ENCODE measurements around the gene FJX1.

The FJX1 gene

DNA sequence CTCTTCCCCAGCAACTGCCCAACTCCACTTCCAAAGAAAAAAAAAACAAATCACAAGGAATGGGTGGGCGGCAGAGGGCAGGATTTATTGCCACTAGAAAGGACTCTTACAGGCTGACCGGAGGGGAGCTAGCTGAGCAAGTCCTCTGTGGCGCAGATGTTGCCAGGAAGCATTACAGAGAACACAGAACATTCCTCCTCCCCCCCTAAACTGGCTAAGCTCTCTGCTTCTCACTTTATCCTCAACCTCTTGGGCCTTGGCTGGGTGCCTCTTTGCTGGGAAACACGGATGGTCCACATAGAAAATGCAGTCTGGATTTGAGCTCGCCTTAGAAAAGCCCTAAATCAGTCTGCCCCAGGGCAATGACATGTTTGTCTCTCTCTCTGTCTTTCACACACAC, 12.6 kb upstream of the FJX1 start:
- H3K4me3 ChIP-seq (ENCODE audit: low read depth, low read length), result no peak overlapping the region

DNA sequence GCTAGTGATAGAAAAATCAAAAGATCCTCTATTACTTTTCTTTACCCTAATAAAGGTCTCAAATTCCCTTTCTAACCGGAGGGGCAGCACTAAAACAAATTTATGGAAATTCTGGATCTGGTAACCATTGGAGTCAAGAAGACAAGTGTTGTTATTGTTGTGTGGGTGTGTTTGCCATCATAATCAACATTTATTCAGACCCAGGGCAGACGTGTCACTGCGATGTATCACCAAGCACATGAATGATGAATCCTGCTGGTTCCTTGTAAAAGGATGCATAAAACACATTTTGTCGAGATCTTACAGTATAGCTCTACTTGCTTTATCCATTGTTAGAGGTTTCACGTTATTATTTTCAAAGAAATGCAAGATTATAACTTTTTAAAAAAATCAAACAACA, 12.1 kb upstream of the FJX1 start:
- H3K4me3 ChIP-seq (ENCODE audit: low read depth, low read length), result no peak overlapping the region

DNA sequence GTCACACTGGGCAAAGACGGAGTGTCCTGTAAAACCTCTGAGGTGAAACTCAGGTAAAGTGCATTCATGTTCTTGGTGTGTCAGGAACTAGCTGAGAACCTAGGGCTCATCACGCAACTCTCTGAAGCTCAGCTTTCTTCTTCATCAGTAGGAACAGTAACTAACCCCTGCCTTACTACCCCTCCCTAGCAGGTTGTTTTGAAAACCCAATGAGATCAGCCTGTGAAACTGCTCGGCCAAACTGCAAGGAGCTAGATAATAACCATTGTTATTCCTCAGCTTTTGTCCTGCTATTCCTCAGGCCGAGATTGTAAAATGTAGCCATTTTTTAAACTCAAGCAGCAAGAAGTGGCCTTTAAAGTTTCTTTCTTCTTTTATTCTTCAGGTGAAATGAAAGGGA, 9.8 kb upstream of the FJX1 start:
- no peak overlapping the region for H3K4me3 ChIP-seq (ENCODE audit: low read depth, low read length)

DNA sequence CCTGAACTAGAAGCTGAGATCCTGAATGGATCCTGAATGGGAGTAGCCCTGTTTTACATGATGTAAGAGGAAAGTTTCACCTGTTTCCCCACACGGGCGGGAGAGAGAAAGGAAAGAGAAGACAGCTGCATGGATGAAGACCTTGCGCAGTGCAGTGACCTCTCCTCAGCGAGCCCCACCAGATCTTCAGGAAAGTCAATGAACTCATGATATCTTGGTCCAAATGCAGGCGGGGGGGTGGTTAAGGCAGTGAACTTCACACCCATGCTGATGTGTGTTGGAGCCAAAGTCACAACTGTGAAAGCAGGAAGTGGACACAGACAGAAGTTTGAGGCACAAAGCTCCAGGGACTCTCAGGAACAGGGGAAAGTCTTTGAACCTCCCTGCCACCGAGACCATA, 8.6 kb upstream of the FJX1 start:
- no peak overlapping the region for H3K4me3 ChIP-seq (ENCODE audit: low read depth, low read length)

DNA sequence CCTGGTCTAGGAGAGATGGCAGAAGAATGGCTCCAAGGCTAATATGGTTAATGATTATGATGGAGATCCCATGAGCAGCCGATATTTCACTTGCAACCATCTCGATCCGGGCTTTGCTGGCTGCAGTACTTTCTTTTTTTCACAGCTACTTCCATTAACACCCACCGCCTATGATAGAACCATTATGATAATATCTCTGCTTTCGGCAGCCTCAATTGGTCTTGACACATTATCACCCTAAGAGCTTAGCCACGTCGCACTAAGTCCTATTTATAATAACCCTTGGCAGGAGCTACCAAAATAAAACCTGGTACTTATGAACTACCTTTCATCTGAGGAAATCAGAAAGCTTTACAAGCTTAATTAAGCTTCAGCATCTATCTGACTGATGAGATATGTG, 7.6 kb upstream of the FJX1 start:
- no peak overlapping the region for H3K4me3 ChIP-seq (ENCODE audit: low read depth, low read length)

DNA sequence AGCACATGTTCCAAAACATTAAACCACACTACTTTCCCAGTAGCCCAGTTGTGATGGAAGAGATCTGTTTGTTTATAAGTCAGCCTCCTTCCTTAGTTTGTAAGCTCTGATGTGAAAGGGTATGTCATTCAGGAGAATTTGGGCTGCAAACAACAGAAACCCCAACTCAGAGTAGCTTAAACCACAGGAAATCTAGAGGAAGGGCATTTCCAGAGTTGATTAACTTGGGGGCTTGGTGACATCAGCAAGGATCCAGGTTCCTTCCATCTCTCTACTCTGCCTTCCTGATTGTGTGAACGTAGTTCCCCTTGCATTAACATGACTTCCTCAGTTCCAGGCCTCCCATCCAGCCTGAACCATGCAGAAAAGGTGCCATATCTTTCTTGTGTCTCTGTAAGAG, 6.5 kb upstream of the FJX1 start:
- H3K4me3 ChIP-seq (ENCODE audit: low read depth, low read length), result no peak overlapping the region

DNA sequence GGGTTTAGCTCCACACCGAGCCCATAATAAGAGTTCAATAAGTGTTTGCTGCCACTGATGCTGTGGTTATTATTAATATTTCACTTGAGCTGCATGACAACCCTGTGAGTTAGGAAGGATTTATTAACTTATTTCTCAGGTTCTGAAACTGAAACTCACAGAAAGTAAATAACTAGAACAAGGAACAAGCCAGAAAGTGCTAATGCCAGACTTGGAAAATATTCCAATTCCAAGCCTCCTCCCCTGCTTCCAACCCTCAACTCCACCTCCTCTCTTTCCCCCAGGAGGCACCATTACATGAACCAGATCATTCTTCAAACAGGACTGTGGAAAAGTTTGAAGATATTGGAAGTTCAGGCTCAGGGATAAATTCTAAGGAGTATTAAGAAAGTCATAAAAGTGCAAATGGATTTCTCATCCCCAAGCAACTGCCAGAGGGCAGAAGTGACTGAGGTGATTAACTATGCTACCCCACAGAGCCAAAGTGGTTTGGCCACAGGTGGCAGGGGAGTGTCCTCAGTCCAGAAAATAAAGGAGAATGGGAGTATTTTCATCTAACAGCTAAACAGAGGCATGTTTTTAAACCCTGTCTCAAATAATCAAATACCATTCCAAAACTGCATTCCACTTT, 3.2 kb upstream of the FJX1 start:
- no peak overlapping the region for H3K4me3 ChIP-seq (ENCODE audit: low read depth, low read length)

DNA sequence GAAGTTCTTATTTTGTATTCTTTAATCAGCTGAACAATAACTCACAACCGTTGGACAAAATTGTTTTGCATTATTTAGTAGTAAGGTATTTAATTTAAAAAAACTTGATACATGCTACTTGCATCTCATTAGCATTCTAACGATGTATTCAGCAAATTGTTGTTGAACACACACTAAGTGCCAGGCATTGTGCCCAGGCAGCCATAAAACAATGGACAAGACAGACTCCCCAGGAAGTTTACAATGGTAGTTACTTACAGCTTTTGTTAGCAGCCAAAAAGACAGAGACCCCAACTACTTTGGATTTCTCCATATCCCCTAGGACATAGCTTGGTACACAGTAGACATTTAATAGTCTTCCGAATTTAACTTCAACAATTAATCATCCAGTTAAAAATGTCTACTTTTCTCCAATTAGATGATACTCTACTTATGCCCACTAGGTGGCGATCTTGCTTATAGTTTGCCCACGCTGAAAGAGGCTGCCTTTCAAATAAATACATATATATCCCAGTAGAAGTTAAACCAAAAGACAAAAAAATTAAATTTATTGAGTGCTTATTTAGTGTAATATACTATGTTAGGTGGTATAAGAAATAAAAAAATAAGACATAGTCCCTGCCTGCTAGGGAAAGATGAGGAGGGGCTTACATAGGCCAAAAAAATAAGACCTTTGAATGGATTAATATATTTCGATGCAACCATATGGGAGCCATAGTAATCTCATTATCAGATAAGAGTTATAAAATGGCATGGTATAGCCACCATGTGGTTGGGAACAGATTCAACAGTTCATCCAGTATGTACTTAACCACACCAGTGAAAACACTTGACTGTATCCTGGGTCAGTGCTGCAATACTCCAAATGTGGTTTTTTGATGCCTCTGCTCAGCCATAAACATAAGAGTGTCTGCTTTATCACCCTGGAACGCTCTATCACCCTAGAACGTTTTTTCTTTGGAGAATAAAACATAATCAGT, 2.0 kb upstream of the FJX1 start:
- no peak overlapping the region for H3K4me3 ChIP-seq (ENCODE audit: low read depth, low read length)

DNA sequence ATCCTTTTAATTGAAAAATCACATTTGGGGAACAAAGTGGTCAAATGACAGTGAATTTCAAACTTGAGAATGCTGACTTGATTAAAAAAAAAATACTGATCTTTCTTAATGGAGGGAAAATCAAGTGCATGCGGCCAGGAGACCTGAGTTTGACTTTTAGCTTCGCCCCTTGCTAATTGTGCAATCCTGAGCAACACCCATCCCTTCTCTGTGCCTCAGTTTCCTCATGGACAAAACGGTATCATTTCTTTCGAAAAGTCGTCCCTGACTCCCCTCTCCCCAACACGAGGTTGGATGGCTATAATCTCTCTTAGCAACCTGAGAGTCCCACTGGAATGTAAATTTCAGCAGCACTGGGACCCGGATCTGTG, 959 bp upstream of the FJX1 start:
- no peak overlapping the region for H3K4me3 ChIP-seq (ENCODE audit: low read depth, low read length)

DNA sequence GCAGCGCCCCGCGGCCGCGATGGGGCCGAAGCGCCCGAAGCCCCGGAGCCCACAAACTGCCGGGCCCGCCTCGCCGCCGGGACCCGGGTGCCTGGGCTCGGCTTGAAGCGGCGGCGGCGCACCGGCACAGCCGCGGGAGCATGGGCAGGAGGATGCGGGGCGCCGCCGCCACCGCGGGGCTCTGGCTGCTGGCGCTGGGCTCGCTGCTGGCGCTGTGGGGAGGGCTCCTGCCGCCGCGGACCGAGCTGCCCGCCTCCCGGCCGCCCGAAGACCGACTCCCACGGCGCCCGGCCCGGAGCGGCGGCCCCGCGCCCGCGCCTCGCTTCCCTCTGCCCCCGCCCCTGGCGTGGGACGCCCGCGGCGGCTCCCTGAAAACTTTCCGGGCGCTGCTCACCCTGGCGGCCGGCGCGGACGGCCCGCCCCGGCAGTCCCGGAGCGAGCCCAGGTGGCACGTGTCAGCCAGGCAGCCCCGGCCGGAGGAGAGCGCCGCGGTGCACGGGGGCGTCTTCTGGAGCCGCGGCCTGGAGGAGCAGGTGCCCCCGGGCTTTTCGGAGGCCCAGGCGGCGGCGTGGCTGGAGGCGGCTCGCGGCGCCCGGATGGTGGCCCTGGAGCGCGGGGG, 346 bp downstream of the FJX1 start:
- H3K4me3 ChIP-seq (ENCODE audit: low read depth, low read length), result peak overlapping the region; percentile 53

DNA sequence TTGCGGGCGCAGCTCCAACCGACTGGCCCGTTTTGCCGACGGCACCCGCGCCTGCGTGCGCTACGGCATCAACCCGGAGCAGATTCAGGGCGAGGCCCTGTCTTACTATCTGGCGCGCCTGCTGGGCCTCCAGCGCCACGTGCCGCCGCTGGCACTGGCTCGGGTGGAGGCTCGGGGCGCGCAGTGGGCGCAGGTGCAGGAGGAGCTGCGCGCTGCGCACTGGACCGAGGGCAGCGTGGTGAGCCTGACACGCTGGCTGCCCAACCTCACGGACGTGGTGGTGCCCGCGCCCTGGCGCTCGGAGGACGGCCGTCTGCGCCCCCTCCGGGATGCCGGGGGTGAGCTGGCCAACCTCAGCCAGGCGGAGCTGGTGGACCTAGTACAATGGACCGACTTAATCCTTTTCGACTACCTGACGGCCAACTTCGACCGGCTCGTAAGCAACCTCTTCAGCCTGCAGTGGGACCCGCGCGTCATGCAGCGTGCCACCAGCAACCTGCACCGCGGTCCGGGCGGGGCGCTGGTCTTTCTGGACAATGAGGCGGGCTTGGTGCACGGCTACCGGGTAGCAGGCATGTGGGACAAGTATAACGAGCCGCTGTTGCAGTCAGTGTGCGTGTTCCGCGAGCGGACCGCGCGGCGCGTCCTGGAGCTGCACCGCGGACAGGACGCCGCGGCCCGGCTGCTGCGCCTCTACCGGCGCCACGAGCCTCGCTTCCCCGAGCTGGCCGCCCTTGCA, 1.0 kb downstream of the FJX1 start:
- peak overlapping the region; percentile 53 for H3K4me3 ChIP-seq (ENCODE audit: low read depth, low read length)

DNA sequence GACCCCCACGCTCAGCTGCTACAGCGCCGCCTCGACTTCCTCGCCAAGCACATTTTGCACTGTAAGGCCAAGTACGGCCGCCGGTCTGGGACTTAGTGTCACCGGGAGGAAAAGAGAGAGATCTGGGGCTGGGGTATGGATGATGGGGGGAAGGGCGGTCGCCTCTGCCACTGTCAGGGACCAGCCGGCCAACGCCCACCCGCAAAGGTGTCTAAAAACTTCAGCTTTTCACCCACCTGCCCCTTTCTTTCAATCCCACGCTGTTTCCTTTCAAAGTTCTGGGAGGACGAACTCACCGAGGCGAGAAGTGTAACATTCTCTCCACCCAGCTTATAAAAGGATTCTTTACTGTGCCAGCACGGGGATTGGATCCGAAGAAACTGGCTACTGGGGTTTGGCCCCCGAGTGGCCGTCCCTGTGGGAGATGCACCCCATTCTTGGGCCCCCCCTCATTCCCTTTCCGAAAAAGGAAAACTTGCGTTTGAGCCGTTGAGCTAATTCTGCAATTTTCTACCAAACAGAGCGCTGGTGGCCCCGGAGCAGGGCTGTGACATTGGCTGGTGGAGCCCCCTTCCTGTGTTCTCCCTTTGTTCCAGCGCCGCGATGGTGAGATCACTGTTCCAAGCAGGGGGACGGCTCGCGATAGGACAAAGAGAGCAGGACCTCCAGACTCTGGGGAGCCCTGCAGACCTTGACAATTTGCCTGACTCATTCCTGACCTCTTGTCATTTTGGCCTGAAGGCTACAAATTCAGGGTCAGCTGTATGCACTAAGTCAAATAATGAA, 1.8 kb downstream of the FJX1 start:
- peak overlapping the region; percentile 53 for H3K4me3 ChIP-seq (ENCODE audit: low read depth, low read length)

DNA sequence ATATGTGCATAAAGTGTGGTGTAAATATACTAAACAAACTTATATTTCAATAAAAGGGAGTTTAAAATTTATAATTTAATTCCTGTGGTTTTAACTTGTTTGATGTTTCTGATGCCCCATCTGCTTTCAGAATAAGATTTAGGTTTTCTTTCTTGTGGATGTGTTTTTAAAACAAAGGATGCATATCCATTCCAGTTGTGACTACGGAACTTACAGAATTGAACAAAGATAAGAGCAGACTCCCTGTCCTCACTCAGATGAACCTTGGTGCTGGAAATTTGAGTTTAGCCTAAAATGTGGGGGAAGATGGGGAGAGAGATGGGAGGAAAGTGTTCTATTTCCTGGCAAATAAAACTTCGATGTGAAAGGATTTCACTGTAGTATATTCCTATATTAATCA, 2.5 kb downstream of the FJX1 start:
- H3K4me3 ChIP-seq (ENCODE audit: low read depth, low read length), result no peak overlapping the region

DNA sequence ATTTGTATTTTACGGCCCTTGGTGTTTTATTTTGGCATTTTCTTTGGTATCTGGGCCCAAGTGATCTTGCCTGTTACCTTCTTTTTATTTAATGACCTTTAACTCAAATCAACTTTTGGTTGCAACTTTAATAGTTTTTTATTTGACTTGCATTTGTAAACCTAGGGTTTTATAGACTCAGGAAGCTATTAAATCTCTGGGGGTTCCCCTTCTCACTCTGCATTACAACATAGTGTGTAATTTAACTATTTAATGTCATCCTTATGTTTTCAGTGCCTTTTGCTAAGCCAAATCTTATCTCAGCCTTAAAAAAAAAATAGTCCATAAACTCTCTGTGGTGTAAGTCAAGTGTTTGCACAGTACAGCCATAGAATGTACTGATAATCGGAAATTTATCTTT, 3.4 kb downstream of the FJX1 start:
- no peak overlapping the region for H3K4me3 ChIP-seq (ENCODE audit: low read depth, low read length)

DNA sequence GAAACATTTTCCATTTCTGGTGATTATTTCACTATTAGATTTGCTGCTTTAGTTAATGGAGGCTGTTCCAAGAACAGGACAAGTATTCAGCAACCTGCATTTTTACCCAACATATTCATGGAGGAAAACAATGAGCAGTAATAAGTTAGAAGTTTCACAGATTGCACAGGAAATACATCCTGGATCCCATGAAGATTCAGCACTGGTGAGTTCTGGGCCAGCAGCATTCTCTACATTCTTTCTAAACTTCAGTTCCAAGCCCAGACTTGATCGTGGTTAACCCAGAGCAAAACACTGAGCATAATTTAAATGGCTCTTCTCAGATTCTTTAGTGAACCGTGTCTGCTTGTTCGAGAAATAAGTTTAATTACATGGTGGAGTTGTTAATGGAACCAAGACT, 3.8 kb downstream of the FJX1 start:
- no peak overlapping the region for H3K4me3 ChIP-seq (ENCODE audit: low read depth, low read length)

DNA sequence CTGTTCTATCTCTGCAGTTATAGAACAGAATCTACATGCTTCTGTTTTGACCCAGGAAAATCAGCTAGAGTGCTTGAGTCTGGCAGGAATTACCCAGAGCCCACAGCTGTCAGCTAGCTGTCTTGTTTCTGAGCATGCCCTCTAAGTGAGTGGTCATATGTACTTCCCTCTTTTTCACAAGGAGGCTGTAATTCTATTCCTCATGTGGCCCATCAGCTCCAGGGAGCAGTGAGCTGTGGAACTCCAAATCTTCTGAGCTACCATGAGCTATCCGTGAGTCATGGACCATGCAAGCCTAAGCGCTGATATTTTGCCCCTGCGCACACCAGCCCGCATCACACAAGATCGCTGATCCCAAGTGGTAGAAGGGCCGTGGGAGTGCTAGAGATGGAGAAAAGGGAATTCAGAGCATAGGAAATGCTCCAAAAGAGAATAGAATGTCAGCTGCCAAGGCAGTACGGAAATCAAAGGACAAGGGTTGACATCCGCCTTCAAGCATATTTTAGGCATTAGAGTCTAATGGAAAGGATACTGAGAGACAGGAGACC, 5.4 kb downstream of the FJX1 start:
- H3K4me3 ChIP-seq (ENCODE audit: low read depth, low read length), result no peak overlapping the region

DNA sequence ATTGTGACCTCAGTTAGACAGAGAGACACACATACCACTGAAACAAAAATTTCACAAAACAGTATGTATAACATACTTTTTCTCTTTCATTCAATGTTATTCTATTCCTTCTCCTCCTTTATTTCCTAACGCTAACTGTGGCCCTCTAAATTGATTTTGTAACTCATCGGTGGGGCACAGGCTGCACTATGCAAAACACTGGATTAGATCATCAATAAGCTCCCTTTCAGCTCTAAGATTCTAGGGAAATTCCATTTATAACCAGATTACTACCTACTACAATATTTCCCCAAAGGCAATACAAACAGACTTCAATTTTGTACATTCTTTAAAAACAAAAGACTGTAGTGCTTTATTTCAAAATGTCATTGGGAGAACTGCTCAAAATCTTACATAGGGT, 6.1 kb downstream of the FJX1 start:
- H3K4me3 ChIP-seq (ENCODE audit: low read depth, low read length), result no peak overlapping the region

DNA sequence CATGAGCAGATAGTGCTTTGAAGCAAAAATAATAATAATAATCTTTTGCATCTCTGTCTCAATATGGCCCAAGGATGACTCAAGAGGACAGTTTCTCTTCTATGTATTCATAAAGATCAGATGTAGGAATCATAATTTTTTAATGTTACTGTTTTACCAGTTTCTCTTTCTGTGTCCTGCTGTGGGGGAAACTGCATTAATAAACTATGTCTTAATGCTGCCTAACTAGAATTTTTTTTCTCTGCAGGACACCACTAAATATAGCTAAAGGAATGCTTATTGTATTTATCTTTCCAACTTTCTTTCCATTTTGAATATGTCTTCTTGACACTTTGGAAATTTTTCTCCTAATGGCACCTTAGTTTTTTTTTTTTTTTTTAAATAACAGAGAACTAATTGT, 6.5 kb downstream of the FJX1 start:
- no peak overlapping the region for H3K4me3 ChIP-seq (ENCODE audit: low read depth, low read length)

DNA sequence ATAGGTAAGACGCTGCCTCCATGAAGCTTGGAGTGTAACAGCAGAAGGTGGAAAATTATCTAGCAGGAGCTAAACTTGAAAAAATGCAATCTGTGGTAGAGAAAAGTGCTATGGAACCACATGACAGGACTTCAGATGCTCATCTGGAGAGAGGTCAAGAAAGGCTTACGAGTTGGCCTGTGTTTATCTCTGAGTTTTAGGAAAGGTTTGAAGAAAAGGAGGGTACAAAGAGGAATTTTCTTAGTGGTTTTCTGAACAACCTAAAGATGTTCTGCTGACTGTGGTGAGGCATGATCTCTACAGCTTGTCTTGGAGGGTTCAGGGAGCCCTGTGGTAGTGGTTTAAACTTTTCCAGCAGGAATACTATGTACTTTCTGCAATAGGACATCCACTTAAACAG, 8.2 kb downstream of the FJX1 start:
- no peak overlapping the region for H3K4me3 ChIP-seq (ENCODE audit: low read depth, low read length)

DNA sequence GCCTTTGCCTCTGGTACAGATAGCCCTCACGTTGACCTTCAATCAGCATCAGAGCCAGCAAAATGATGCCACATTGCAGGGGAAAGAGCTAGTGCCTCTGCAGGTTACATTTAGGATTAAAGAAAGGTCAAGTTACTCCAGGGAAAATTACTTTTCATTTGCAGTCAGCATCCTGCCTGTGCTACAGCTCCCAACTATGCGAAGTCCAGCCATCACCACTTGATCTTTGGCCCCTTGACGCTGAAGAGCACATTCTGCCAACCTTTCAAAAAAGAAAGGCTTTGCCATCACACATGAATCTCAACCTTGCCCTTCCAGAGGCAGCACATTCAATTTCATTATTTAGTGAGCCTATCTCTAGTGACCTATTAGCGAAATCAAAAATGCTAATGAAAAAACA, 11.3 kb downstream of the FJX1 start:
- H3K4me3 ChIP-seq (ENCODE audit: low read depth, low read length), result no peak overlapping the region
